Parathyroid adenoma (tissue), 2 donors: Measurements from ENCODE around the gene TBC1D14.

ENCODE experiments used
- H2AFZ ChIP-seq: fragments of 300-600 bp; sonication (generic); one replicate; pipeline ENCODE4 v1.7.0; 2017; ENCODE audit warnings: antibody characterized with exemption, mild to moderate bottlenecking
- H3K27ac ChIP-seq: fragments of 300-600 bp; sonication (generic); one replicate; pipeline ENCODE4 v1.7.0; 2017
- H3K27me3 ChIP-seq: fragments of 300-600 bp; sonication (generic); one replicate; pipeline ENCODE4 v1.7.0; 2017; ENCODE audit warnings: low read length; ENCODE audit not compliant: control insufficient read depth, insufficient read depth
- H3K36me3 ChIP-seq: fragments of 300-600 bp; sonication (generic); one replicate; pipeline ENCODE4 v1.7.0; 2017; ENCODE audit warnings: low read length; ENCODE audit not compliant: control insufficient read depth, insufficient read depth
- H3K4me1 ChIP-seq: fragments of 300-600 bp; sonication (generic); one replicate; pipeline ENCODE4 v1.7.0; 2017; ENCODE audit warnings: control low read depth
- H3K4me2 ChIP-seq: fragments of 300-600 bp; sonication (generic); one replicate; pipeline ENCODE4 v1.7.0; 2017; ENCODE audit warnings: low read length
- H3K4me3 ChIP-seq: fragments of 300-600 bp; sonication (generic); one replicate; pipeline ENCODE4 v1.7.0; 2017; ENCODE audit warnings: low read depth, low read length
- H3K79me2 ChIP-seq: fragments of 300-600 bp; sonication (generic); one replicate; pipeline ENCODE4 v1.7.0; 2017; ENCODE audit warnings: control low read depth
- H3K9ac ChIP-seq: fragments of 300-600 bp; sonication (generic); one replicate; pipeline ENCODE4 v1.7.0; 2017; ENCODE audit warnings: mild to moderate bottlenecking
- H3K9me3 ChIP-seq: fragments of 300-600 bp; sonication (generic); one replicate; pipeline ENCODE4 v1.7.0; 2017; ENCODE audit warnings: low read length; ENCODE audit not compliant: control insufficient read depth
- CTCF ChIP-seq: fragments of 300-600 bp; sonication (generic); IDR thresholded peaks from one replicate; pipeline ENCODE4 v1.7.0; 2017; ENCODE audit warnings: antibody characterized with exemption, mild to moderate bottlenecking
- donor health status: primary hyperparathyroidism.

TBC1D14 gene

GRCh38 chr4:6892190-6892908 lies 17.3 kb upstream of the TBC1D14 start:
- TF ChIP-seq CTCF, result no peak
- no peaks in the 10 kb centered on the region for H3K79me2 ChIP-seq
- H3K9me3 ChIP-seq, result no peaks in the 10 kb centered on the region
- H3K4me1 ChIP-seq, result no peaks in the 10 kb centered on the region
- no peak overlapping the region for H3K4me3 ChIP-seq
- H3K9ac ChIP-seq, result no peak overlapping the region
- no peaks in the 10 kb centered on the region for H3K36me3 ChIP-seq
- H3K27ac ChIP-seq, result no peak overlapping the region
- H3K27me3 ChIP-seq, result no peaks in the 10 kb centered on the region
- no peak overlapping the region for H3K4me2 ChIP-seq
- no peak overlapping the region for H2AFZ ChIP-seq

GRCh38 chr4:6892909-6893202 lies 16.8 kb upstream of the TBC1D14 start:
- H3K4me1 ChIP-seq, result no peaks in the 10 kb centered on the region

GRCh38 chr4:6893449-6894085 lies 16.1 kb upstream of the TBC1D14 start:
- no peak for TF ChIP-seq CTCF
- Histone ChIP-seq H3K36me3 (no peaks in the 10 kb centered on the region), H3K27me3 (no peaks in the 10 kb centered on the region), H3K4me2 (no peak overlapping the region), H3K4me3 (no peak overlapping the region), H3K9me3 (no peaks in the 10 kb centered on the region), H3K27ac (no peak overlapping the region), H3K4me1 (no peaks in the 10 kb centered on the region), H3K79me2 (no peaks in the 10 kb centered on the region), H2AFZ (no peak overlapping the region), H3K9ac (no peak overlapping the region)

More at GRCh38 chr4:6892909-6893202, 16.8 kb upstream of the TBC1D14 start:
- Histone ChIP-seq H3K9ac (no peak overlapping the region), H3K79me2 (no peaks in the 10 kb centered on the region), H3K36me3 (no peaks in the 10 kb centered on the region), H3K27me3 (no peaks in the 10 kb centered on the region), H2AFZ (no peak overlapping the region), H3K9me3 (no peaks in the 10 kb centered on the region), H3K27ac (no peak overlapping the region), H3K4me3 (no peak overlapping the region), H3K4me2 (no peak overlapping the region)
- no peak for TF ChIP-seq CTCF

- no peak for TF ChIP-seq CTCF
- Histone ChIP-seq H3K36me3 (no peaks in the 10 kb centered on the region), H3K4me3 (no peak overlapping the region), H3K79me2 (no peaks in the 10 kb centered on the region), H3K27me3 (no peaks in the 10 kb centered on the region), H2AFZ (no peak overlapping the region), H3K9me3 (no peaks in the 10 kb centered on the region), H3K9ac (no peak overlapping the region), H3K27ac (no peak overlapping the region), H3K4me2 (no peak overlapping the region), H3K4me1 (no peaks in the 10 kb centered on the region)
Observed at GRCh38 chr4:6894086-6894478, 15.5 kb upstream of the TBC1D14 start.
